Spleen (tissue), 11 donors: Measurements from ENCODE around the gene CACNA1A. TPM values are rescaled to one million over a fixed set of nuclear protein-coding genes. Genes with fewer than 3 reads are reported as not detected.

Experiments
- DNase-seq: peaks from one replicate; pipeline ENCODE4 v3.0.0-alpha.2; 2020
- H3K27ac ChIP-seq, 8 donors: fragments of 200-600 bp; sonication (generic) in 7 of 8; 1 replicate in 4 of 8; 2 replicates in 4 of 8; pipeline versions ENCODE4 v1.5.0 to v1.8.0; 2016 to 2021; ENCODE audit warnings: inconsistent platforms in 4 of 8, mild to moderate bottlenecking in 4 of 8, moderate library complexity in 1 of 8
- H3K27me3 ChIP-seq, 7 donors: fragments of 200-600 bp; sonication (generic) in 6 of 7; replicated peaks in 1 of 7; 1 replicate in 4 of 7; 2 replicates in 3 of 7; pipeline versions ENCODE4 v1.5.0 to v1.8.0; 2016 to 2021; ENCODE audit warnings: inconsistent platforms in 3 of 7, mild to moderate bottlenecking in 1 of 7
- H3K36me3 ChIP-seq, 6 donors: fragments of 200-600 bp; sonication (generic) in 5 of 6; 1 replicate in 4 of 6; 2 replicates in 2 of 6; pipeline versions ENCODE4 v1.5.0 to v1.8.0; 2016 to 2021; ENCODE audit warnings: inconsistent platforms in 2 of 6
- H3K4me1 ChIP-seq, 6 donors: fragments of 200-600 bp; sonication (generic) in 5 of 6; 1 replicate in 3 of 6; 2 replicates in 3 of 6; pipeline versions ENCODE4 v1.5.0 to v1.8.0; 2016 to 2021; ENCODE audit warnings: inconsistent platforms in 3 of 6
- H3K4me3 ChIP-seq, 8 donors: fragments of 200-600 bp; sonication (generic) in 7 of 8; 1 replicate in 4 of 8; 2 replicates in 4 of 8; pipeline versions ENCODE4 v1.5.0 to v1.8.0; 2016 to 2021; ENCODE audit warnings: inconsistent platforms in 4 of 8, mild to moderate bottlenecking in 4 of 8, moderate library complexity in 2 of 8
- H3K9me3 ChIP-seq, 8 donors: fragments of 200-600 bp; sonication (generic) in 7 of 8; 1 replicate in 4 of 8; 2 replicates in 4 of 8; pipeline versions ENCODE4 v1.5.0 to v1.8.0; 2016 to 2021; ENCODE audit warnings: inconsistent platforms in 4 of 8
- POLR2A ChIP-seq, 3 donors: fragments of 450-650 bp; IDR thresholded peaks; one replicate each; pipeline ENCODE4 v1.5.1; 2017; ENCODE audit warnings: antibody characterized with exemption in 3 of 3, mild to moderate bottlenecking in 1 of 3
- POLR2AphosphoS5 ChIP-seq, 3 donors: sonication (generic); formaldehyde crosslinking; IDR thresholded peaks; one replicate each; pipeline ENCODE4 v1.5.1; 2017; ENCODE audit warnings: antibody characterized with exemption in 3 of 3
- WGBS, 5 donors: extraction: QIAGEN DNeasy Blood & Tissue Kit in 3 of 5; methylation state at CpG; one replicate each; pipeline versions ENCODE4 v1.1.5 to v1.1.7; 2013 to 2018; 5-methylcytosine and 5-hydroxymethylcytosine counted together
- intact Hi-C: fragments of 100-400 bp; cut with DNase I; formaldehyde crosslinking; loops from one replicate; pipeline ENCODE4 v1.15.0; 2023; ENCODE audit warnings: low total_unique reads
- polyA plus RNA-seq, 3 donors: library from polyadenylated mRNA; stranded (reverse); fragments of 200-250 nt; gene quantifications; one replicate each; pipeline ENCODE4 v1.2.1, GENCODE V29; 2013
- total RNA-seq, 7 donors: library from RNA; depleted of rRNA in 3 of 7; stranded (reverse); fragments of >200 nt in 3 of 7; fragmentation: NEBNext Ultra II Directional in 4 of 7; extraction: Animal tissue kit (Norgen Biotek cat#: 25700) in 4 of 7; gene quantifications; one replicate each; pipeline versions ENCODE4 v1.1.0 to v1.2.1, GENCODE V29; 2016 to 2021
- TF ChIP-seq, protein P1 (sequence below), 11 experiments: fragments of 200-600 bp in 7 of 11; fragments of 450-650 bp in 4 of 11; sonication (generic) in 4 of 11; IDR thresholded peaks in 8 of 11; conservative IDR thresholded peaks in 3 of 11; 1 replicate in 7 of 11; 2 replicates in 4 of 11; pipeline versions ENCODE4 v1.4.0 to v1.8.0; 2016 to 2021; ENCODE audit warnings: antibody characterized with exemption in 11 of 11, inconsistent platforms in 4 of 11, mild to moderate bottlenecking in 1 of 11
- donor health status: healthy with polysubstance abuse.
- donor health status: DM: no; HTN: no; CAD: no; lungs with moderate emphysema.
- donor health status: DM: no; HTN: no; CAD: no.
- donor health status: Bipolar disorder and iron deficiency.
- donor health status: healthy.
- donor health status: DM: no; HTN: no; CAD: no.
- donor health status: DM: yes; HTN: yes; CAD: no.

The CACNA1A gene
- total and polyA plus RNA-seq, 10 donors = 0.39 to 1.9 (median 0.75) TPM

DNA sequence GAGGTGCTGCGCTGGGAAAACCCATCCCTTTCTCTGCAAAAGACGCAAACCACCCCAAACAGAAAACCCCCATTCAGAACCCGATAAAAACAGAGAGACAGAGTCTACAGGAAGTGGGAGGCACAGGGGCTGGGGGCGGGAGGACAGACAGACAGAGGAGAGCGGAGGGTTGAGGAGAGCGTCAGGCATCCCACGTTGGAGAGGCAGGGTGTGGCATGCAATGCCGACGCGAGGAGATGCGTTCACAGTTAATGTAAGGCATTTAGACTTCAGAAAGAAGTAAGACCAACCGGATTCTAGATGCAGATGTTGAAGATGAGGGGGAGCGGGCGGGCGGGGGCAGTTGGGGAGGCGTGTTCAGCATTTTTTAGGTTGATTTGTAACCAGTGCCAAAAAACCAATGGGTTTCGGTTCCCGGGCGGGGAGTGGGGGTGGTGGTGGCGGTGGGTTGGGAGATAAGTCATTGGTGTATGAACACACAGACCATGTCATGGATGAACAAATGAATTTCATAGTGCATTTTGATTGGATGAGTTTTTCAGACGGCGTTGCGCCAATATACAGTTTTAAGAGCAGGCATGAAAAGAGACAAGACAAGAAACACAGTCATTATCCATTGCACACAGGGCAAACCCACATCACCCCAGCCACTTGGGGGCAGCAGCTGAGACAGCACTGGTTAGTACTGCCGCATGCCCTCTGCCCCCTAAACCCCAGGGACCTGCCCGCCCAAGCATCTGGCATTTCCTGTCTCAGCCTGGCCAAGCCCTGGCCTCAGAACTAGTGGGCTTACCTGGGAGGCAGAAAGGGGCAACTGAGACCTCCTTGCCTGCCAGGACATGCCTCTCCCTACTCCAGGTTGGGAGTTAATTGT, 264.8 kb downstream of the CACNA1A start:
- WGBS, 5 donors = 64 to 72% (median 67%) methylated on average over 24 to 25 of the region's 25 CpGs
- no peak for DNase-seq
- Histone ChIP-seq H3K4me3 (no peak overlapping the region), H3K9me3 (peaks cover 0 to 5% (median 0%) of the 10 kb centered on the region in 8 donors), H3K36me3 (no peaks in the 10 kb centered on the region), H3K27me3 (no peaks in the 10 kb centered on the region), H3K4me1 (peaks cover 0 to 11% (median 0%) of the 10 kb centered on the region in 6 donors), H3K27ac (no peak overlapping the region)
- no peak for TF ChIP-seq POLR2AphosphoS5 (IDR thresholded peaks at IDR 0.05)
- no peak for TF ChIP-seq POLR2A (IDR thresholded peaks at IDR 0.05)
- TF ChIP-seq, protein P1, sequence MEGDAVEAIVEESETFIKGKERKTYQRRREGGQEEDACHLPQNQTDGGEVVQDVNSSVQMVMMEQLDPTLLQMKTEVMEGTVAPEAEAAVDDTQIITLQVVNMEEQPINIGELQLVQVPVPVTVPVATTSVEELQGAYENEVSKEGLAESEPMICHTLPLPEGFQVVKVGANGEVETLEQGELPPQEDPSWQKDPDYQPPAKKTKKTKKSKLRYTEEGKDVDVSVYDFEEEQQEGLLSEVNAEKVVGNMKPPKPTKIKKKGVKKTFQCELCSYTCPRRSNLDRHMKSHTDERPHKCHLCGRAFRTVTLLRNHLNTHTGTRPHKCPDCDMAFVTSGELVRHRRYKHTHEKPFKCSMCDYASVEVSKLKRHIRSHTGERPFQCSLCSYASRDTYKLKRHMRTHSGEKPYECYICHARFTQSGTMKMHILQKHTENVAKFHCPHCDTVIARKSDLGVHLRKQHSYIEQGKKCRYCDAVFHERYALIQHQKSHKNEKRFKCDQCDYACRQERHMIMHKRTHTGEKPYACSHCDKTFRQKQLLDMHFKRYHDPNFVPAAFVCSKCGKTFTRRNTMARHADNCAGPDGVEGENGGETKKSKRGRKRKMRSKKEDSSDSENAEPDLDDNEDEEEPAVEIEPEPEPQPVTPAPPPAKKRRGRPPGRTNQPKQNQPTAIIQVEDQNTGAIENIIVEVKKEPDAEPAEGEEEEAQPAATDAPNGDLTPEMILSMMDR (IDR thresholded peaks at IDR 0.05 in 8 of 11, conservative IDR thresholded peaks at IDR 0.05 in 3 of 11) = no peak
- intact Hi-C loops = no loop called here

DNA sequence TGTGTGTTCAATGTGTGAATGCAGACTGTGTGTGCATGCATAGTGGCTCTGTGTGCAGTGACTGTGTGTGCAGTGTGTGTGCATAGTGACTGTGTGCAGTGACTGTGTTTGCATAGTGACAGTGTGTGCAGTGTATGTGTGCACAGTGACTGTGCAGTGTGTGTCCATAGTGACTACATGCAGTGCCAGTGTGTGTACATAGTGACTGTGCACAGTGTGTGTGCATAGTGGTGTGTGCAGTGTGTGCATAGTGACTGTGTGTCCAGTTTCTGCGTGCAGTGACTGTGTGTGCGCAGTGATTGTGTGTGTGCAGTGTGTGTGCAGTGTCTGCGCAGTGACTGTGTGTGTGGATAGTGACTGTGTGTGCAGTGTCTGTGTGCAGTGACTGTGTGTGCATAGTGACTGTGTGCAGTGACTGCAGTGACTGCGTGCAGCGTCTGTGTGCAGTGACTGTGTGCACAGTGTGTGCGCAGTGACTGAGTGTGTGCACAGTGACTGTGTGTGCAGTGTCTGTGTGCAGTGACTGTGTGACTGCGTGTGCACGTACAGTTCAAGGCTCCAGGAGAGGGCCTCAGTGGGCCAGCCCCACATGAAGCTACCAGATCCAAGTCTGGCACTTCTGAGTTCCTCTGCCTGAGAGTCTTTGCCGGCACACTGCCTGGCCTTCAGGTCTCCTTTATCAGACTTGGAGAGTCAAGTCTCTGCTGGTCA, 265.8 kb downstream of the CACNA1A start:
- Histone ChIP-seq H3K27ac (no peak overlapping the region), H3K27me3 (no peaks in the 10 kb centered on the region), H3K9me3 (peaks cover 0 to 12% (median 8%) of the 10 kb centered on the region in 8 donors), H3K36me3 (no peaks in the 10 kb centered on the region), H3K4me1 (peaks cover 0 to 11% (median 0%) of the 10 kb centered on the region in 6 donors), H3K4me3 (no peak overlapping the region)
- TF ChIP-seq, protein P1 (IDR thresholded peaks at IDR 0.05 in 8 of 11, conservative IDR thresholded peaks at IDR 0.05 in 3 of 11) = no peak
- TF ChIP-seq POLR2AphosphoS5 (IDR thresholded peaks at IDR 0.05) (no peak), POLR2A (IDR thresholded peaks at IDR 0.05) (no peak)
- intact Hi-C loops = no loop called here
- no peak for DNase-seq
- WGBS, 5 donors = 61 to 83% (median 67%) methylated on average over 9 of the region's 9 CpGs

DNA sequence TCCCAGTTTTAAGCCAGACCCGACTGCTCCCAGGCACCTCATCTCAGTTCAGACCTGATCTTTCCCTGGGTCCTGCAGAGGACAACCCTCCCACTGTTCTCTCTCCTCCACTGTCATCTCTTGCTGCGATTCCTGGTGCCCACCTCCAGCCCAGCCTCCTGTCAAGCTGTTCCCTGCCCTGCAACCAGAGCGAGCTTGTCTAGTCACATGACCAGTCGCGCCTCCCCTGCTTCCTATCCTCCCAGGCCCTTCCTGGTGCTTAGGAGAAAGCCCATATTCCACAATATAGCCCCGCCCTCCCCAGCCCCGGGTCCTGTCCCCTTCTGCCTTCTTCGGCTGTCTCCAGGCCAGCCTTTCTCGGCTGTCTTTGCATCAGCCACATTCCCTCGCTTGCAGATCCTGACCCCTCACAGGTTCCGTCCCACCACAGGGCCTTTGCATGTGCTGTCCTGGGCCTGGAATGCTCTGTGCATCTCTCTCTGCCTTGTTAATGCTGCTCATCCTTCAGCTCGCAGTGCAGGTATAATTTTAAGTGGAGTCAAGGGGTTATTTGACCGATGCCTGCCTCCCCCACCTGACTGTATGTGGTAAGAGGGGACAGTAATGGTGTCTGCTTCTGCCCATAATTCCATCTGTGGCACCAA, 267.3 kb downstream of the CACNA1A start:
- H3K36me3 ChIP-seq = no peaks in the 10 kb centered on the region
- DNase-seq = no peak
- H3K27ac ChIP-seq = no peak overlapping the region
- H3K4me3 ChIP-seq = no peak overlapping the region
- WGBS, 5 donors = 72 to 85% (median 80%) methylated on average over 13 of the region's 13 CpGs
- no peaks in the 10 kb centered on the region for H3K27me3 ChIP-seq
- TF ChIP-seq POLR2A (IDR thresholded peaks at IDR 0.05) (no peak), POLR2AphosphoS5 (IDR thresholded peaks at IDR 0.05) (no peak)
- TF ChIP-seq, protein P1 (IDR thresholded peaks at IDR 0.05 in 8 of 11, conservative IDR thresholded peaks at IDR 0.05 in 3 of 11) = no peak
- H3K4me1 ChIP-seq = peaks cover 5 to 22% (median 8%) of the 10 kb centered on the region in 6 donors
- intact Hi-C loops = no loop called here
- peaks cover 0 to 18% (median 10%) of the 10 kb centered on the region in 8 donors for H3K9me3 ChIP-seq
